Measurements from ENCODE around the gene JAG1. TPM values are rescaled to one million over a fixed set of nuclear protein-coding genes. Genes with fewer than 3 reads are reported as not detected.

JAG1 gene
- total RNA-seq, 1 donor from 2014 or later: 278 TPM

- Histone ChIP-seq H3K9ac (ENCODE audit: low read length) (no peak overlapping the region), H3K27ac (ENCODE audit: low read depth, low read length) (no peak overlapping the region), H3K79me2 (ENCODE audit: insufficient read depth, low read length) (no peaks in the 10 kb centered on the region), H4K20me1 (ENCODE audit: insufficient read depth, low read length) (no peaks in the 10 kb centered on the region), H3K9me3 (ENCODE audit: insufficient read depth, low read depth, low read length) (no peaks in the 10 kb centered on the region), H3K27me3 (ENCODE audit: insufficient read depth, low read length) (no peaks in the 10 kb centered on the region), H3K4me3 (ENCODE audit: insufficient read depth, low read depth, low read length) (no peak overlapping the region), H2AFZ (ENCODE audit: low read depth, low read length) (no peak overlapping the region), H3K4me2 (ENCODE audit: low read length) (no peak overlapping the region), H3K36me3 (ENCODE audit: insufficient read depth, low read length) (no peaks in the 10 kb centered on the region), H3K4me1 (ENCODE audit: insufficient read depth, low read length) (peaks cover 33% of the 10 kb centered on the region)
- TF ChIP-seq CTCF (IDR thresholded peaks at IDR 0.05; ENCODE audit: insufficient read depth, low read depth, low read length) (no peak), EZH2 (IDR thresholded peaks at IDR 0.05; ENCODE audit: insufficient read depth, low read length) (no peak)
- Mint-ChIP-seq H3K36me3 (ENCODE audit: low read depth, unreplicated experiment) (no peaks in the 10 kb centered on the region), H3K27me3 (ENCODE audit: low read depth, unreplicated experiment) (peaks cover 2% of the 10 kb centered on the region), H3K9me3 (ENCODE audit: unreplicated experiment) (no peaks in the 10 kb centered on the region), H3K4me3 (ENCODE audit: unreplicated experiment) (no peak overlapping the region), H3K4me1 (ENCODE audit: low read depth, unreplicated experiment) (peaks cover 22% of the 10 kb centered on the region), H3K27ac (ENCODE audit: unreplicated experiment) (no peak overlapping the region)
- DNase-seq (ENCODE audit: low read depth): no peak
- no peak for FAIRE-seq
Observed at GRCh38 chr20:10718661-10719060, 44.9 kb upstream of the JAG1 start.

GRCh38 chr20:10716855-10717254 is 43.1 kb upstream of the JAG1 start:
- H3K4me3 ChIP-seq (ENCODE audit: insufficient read depth, low read depth, low read length): no peak overlapping the region
- H2AFZ ChIP-seq (ENCODE audit: low read depth, low read length): no peak overlapping the region
- Mint-ChIP-seq H3K27me3 (ENCODE audit: low read depth, unreplicated experiment) (peaks cover 2% of the 10 kb centered on the region), H3K4me3 (ENCODE audit: unreplicated experiment) (no peak overlapping the region), H3K4me1 (ENCODE audit: low read depth, unreplicated experiment) (peaks cover 22% of the 10 kb centered on the region), H3K27ac (ENCODE audit: unreplicated experiment) (no peak overlapping the region), H3K9me3 (ENCODE audit: unreplicated experiment) (no peaks in the 10 kb centered on the region), H3K36me3 (ENCODE audit: low read depth, unreplicated experiment) (no peaks in the 10 kb centered on the region)
- H3K27me3 ChIP-seq (ENCODE audit: insufficient read depth, low read length): no peaks in the 10 kb centered on the region
- DNase-seq (ENCODE audit: low read depth): peak; percentile 39
- H3K4me1 ChIP-seq (ENCODE audit: insufficient read depth, low read length): peaks cover 33% of the 10 kb centered on the region
- peak overlapping the region; percentile 3 for H3K27ac ChIP-seq (ENCODE audit: low read depth, low read length)
- FAIRE-seq: peak; percentile 52
- no peak for TF ChIP-seq CTCF (IDR thresholded peaks at IDR 0.05; ENCODE audit: insufficient read depth, low read depth, low read length)
- TF ChIP-seq EZH2 (IDR thresholded peaks at IDR 0.05; ENCODE audit: insufficient read depth, low read length): no peak
- no peaks in the 10 kb centered on the region for H3K79me2 ChIP-seq (ENCODE audit: insufficient read depth, low read length)
- no peaks in the 10 kb centered on the region for H3K36me3 ChIP-seq (ENCODE audit: insufficient read depth, low read length)
- peak overlapping the region; percentile 29 for H3K4me2 ChIP-seq (ENCODE audit: low read length)
- no peaks in the 10 kb centered on the region for H3K9me3 ChIP-seq (ENCODE audit: insufficient read depth, low read depth, low read length)
- no peaks in the 10 kb centered on the region for H4K20me1 ChIP-seq (ENCODE audit: insufficient read depth, low read length)
- no peak overlapping the region for H3K9ac ChIP-seq (ENCODE audit: low read length)

GRCh38 chr20:10715035-10715434 is 41.2 kb upstream of the JAG1 start:
- Mint-ChIP-seq H3K27me3 (ENCODE audit: low read depth, unreplicated experiment) (no peaks in the 10 kb centered on the region), H3K27ac (ENCODE audit: unreplicated experiment) (no peak overlapping the region), H3K4me1 (ENCODE audit: low read depth, unreplicated experiment) (peaks cover 18% of the 10 kb centered on the region), H3K9me3 (ENCODE audit: unreplicated experiment) (no peaks in the 10 kb centered on the region), H3K36me3 (ENCODE audit: low read depth, unreplicated experiment) (no peaks in the 10 kb centered on the region), H3K4me3 (ENCODE audit: unreplicated experiment) (no peak overlapping the region)
- Histone ChIP-seq H3K4me2 (ENCODE audit: low read length) (peak overlapping the region; percentile 43), H2AFZ (ENCODE audit: low read depth, low read length) (no peak overlapping the region), H3K27ac (ENCODE audit: low read depth, low read length) (no peak overlapping the region), H3K79me2 (ENCODE audit: insufficient read depth, low read length) (no peaks in the 10 kb centered on the region), H3K36me3 (ENCODE audit: insufficient read depth, low read length) (no peaks in the 10 kb centered on the region), H4K20me1 (ENCODE audit: insufficient read depth, low read length) (no peaks in the 10 kb centered on the region), H3K9me3 (ENCODE audit: insufficient read depth, low read depth, low read length) (no peaks in the 10 kb centered on the region), H3K4me3 (ENCODE audit: insufficient read depth, low read depth, low read length) (no peak overlapping the region), H3K4me1 (ENCODE audit: insufficient read depth, low read length) (peaks cover 24% of the 10 kb centered on the region), H3K9ac (ENCODE audit: low read length) (no peak overlapping the region), H3K27me3 (ENCODE audit: insufficient read depth, low read length) (no peaks in the 10 kb centered on the region)
- TF ChIP-seq CTCF (IDR thresholded peaks at IDR 0.05; ENCODE audit: insufficient read depth, low read depth, low read length): no peak
- TF ChIP-seq EZH2 (IDR thresholded peaks at IDR 0.05; ENCODE audit: insufficient read depth, low read length): no peak
- DNase-seq (ENCODE audit: low read depth) (peak; percentile 66), FAIRE-seq (peak; percentile 37)

Measured in astrocyte (in vitro differentiated cells and primary cell).